BJ (cell line): ENCODE data around the gene PHGDH. TPM values are rescaled to one million over a fixed set of nuclear protein-coding genes. Genes with fewer than 3 reads are reported as not detected.

Experiments used
- CTCF ChIA-PET: fragments of 350-600 bp; formaldehyde crosslinking; extraction: SDS; loops from one replicate; lab custom pipeline; 2021; ENCODE audit warnings: antibody characterized with exemption, inconsistent platforms; lab: Yijun Ruan, JAX
- POLR2A ChIA-PET: fragments of 300-600 bp; sonication (Branson Sonifier 250); formaldehyde crosslinking; extraction: SDS; loops from one replicate; lab custom pipeline; 2021; ENCODE audit warnings: antibody characterized with exemption; lab: Charles Lee
- DNase-seq: peaks from one replicate; pipeline ENCODE4 v3.0.0-alpha.2; 2011; ENCODE audit warnings: low read depth
- H3K27me3 ChIP-seq: 2 replicates; pipeline ENCODE4 v1.6.0; 2011; ENCODE audit warnings: low read length; ENCODE audit not compliant: control insufficient read depth, insufficient read depth
- H3K36me3 ChIP-seq: 2 replicates; pipeline ENCODE4 v1.5.1; 2011; ENCODE audit warnings: low read length; ENCODE audit not compliant: control insufficient read depth, insufficient read depth
- H3K4me3 ChIP-seq: 2 replicates; pipeline ENCODE4 v1.5.1; 2011; ENCODE audit warnings: low read depth, mild to moderate bottlenecking, control low read depth, low read length
- CTCF ChIP-seq: IDR thresholded peaks from 2 replicates; pipeline ENCODE4 v1.5.1; 2011; ENCODE audit warnings: low read depth, mild to moderate bottlenecking, control low read depth, inconsistent platforms, low read length, moderate library complexity; ENCODE audit not compliant: insufficient read depth
- polyA plus RNA-seq: library from polyadenylated mRNA; depleted of rRNA; stranded (reverse); fragments of >200 nt; gene quantifications from 2 replicates; pipeline ENCODE4 v1.2.3, GENCODE V29; 2011

PHGDH gene
- polyA plus RNA-seq, 1 experiment = 287 TPM

GRCh38 chr1:119740261-119740660, 28.5 kb downstream of the PHGDH start:
- Histone ChIP-seq H3K4me3 (no peak overlapping the region), H3K36me3 (peaks cover 52% of the 10 kb centered on the region), H3K27me3 (no peaks in the 10 kb centered on the region)
- POLR2A ChIA-PET = no interaction called here
- CTCF ChIA-PET = no interaction called here
- DNase-seq = no peak
- no peak for TF ChIP-seq CTCF

GRCh38 chr1:119740896-119741780, 29.4 kb downstream of the PHGDH start:
- DNase-seq = no peak
- no peak overlapping the region for H3K4me3 ChIP-seq
- CTCF ChIA-PET = interaction anchor here (1.6 to 1.9 kb wide), 2 partner anchors 9 to 130 kb away, joined by 5 to 7 read pairs; no protein-coding TSS in a partner anchor
- TF ChIP-seq CTCF = no peak
- H3K27me3 ChIP-seq = no peaks in the 10 kb centered on the region
- POLR2A ChIA-PET = no interaction called here
- H3K36me3 ChIP-seq = peaks cover 47% of the 10 kb centered on the region

- DNase-seq = no peak
- CTCF ChIA-PET = interaction anchor here (1.1 to 3.9 kb wide), 7 partner anchors 8 to 145 kb away, joined by 3 to 18 read pairs (median 4); no protein-coding TSS in a partner anchor
- peaks cover 42% of the 10 kb centered on the region for H3K36me3 ChIP-seq
Observed at GRCh38 chr1:119742202-119742601, 30.5 kb downstream of the PHGDH start.

GRCh38 chr1:119742677-119743076, 30.9 kb downstream of the PHGDH start:
- ChIA-PET POLR2A (no interaction called here), CTCF (interaction anchor here (1.1 to 3.9 kb wide), 11 partner anchors 9 to 144 kb away, joined by 3 to 28 read pairs (median 5); no protein-coding TSS in a partner anchor)
- no peak for TF ChIP-seq CTCF
- Histone ChIP-seq H3K4me3 (no peak overlapping the region), H3K36me3 (peaks cover 42% of the 10 kb centered on the region), H3K27me3 (no peaks in the 10 kb centered on the region)
- no peak for DNase-seq

More at GRCh38 chr1:119742202-119742601, 30.5 kb downstream of the PHGDH start:
- POLR2A ChIA-PET = no interaction called here
- Histone ChIP-seq H3K4me3 (no peak overlapping the region), H3K27me3 (no peaks in the 10 kb centered on the region)
- no peak for TF ChIP-seq CTCF

- Histone ChIP-seq H3K4me3 (no peak overlapping the region), H3K27me3 (no peaks in the 10 kb centered on the region), H3K36me3 (peaks cover 38% of the 10 kb centered on the region)
- ChIA-PET CTCF (interaction anchor here (0.5 to 3.9 kb wide), 24 partner anchors 9 to 184 kb away, joined by 3 to 28 read pairs (median 5); partner anchors contain the start of gene REG4), POLR2A (no interaction called here)
- no peak for TF ChIP-seq CTCF
- DNase-seq = no peak
Observed at GRCh38 chr1:119743308-119743707, 31.6 kb downstream of the PHGDH start.
